GM12878 (cell line): Measurements from ENCODE around the gene SNTA1. TPM values are rescaled to one million over a fixed set of nuclear protein-coding genes. Genes with fewer than 3 reads are reported as not detected.
A peak's percentile ranks its signal among the peaks of the same experiment; 100 is the strongest.
"Not testable (repeated sequence)": the region's sequence is repeated elsewhere in the genome, so short reads cannot be mapped to it uniquely, and the experiment has no call there.

Experiments
- ATAC-seq: fragments of 200-7000 bp; cut with Tn5 transposase; 3 replicates; pipeline ENCODE4 v1.9.1; 2020; ENCODE audit warnings: mild to moderate bottlenecking, moderate library complexity
- BruUV-seq: library from RNA; stranded (reverse); fragments of 400-500 nt; replicated peaks from 2 replicates; lab custom pipeline; 2021; lab: Mats Ljungman, UMichigan
- CTCF ChIA-PET: fragments of 300-600 bp; sonication (Branson Sonifier 250); formaldehyde crosslinking; extraction: SDS; loops from one replicate; lab custom pipeline; 2021; ENCODE audit warnings: inconsistent platforms; lab: Yijun Ruan, JAX
- POLR2A ChIA-PET: fragments of 350-600 bp; formaldehyde crosslinking; extraction: SDS; loops from one replicate; lab custom pipeline; 2021; ENCODE audit warnings: inconsistent platforms; lab: Charles Lee
- RAD21 ChIA-PET: fragments of 300-600 bp; sonication (Branson Sonifier 250); formaldehyde crosslinking; loops from one replicate; lab custom pipeline; 2023; ENCODE audit warnings: antibody characterized with exemption; ENCODE audit not compliant: unreplicated experiment; lab: Charles Lee
- SMC1A ChIA-PET: fragments of 300-600 bp; sonication (Branson Sonifier 250); formaldehyde crosslinking; loops from one replicate; lab custom pipeline; 2023; ENCODE audit not compliant: unreplicated experiment, uncharacterized antibody; lab: Charles Lee
- DNase-seq: peaks from one replicate; pipeline ENCODE4 v3.0.0-alpha.2; 2011; ENCODE audit warnings: low read depth, low spot score
- FAIRE-seq: peaks from 3 replicates; lab custom pipeline; 2011; peaks lifted over from hg19 to GRCh38; lab: Jason Lieb, UNC
- H2AFZ ChIP-seq: 2 replicates; pipeline ENCODE4 v1.6.0; 2011; ENCODE audit warnings: low read depth, low read length, control low read depth; ENCODE audit not compliant: control insufficient read depth
- H3K27ac ChIP-seq: 2 replicates; pipeline ENCODE4 v1.5.1; 2011; ENCODE audit warnings: control low read depth; ENCODE audit not compliant: control insufficient read depth, insufficient read depth
- H3K27me3 ChIP-seq, 2 experiments: replicated peaks in 1 of 2; 2 replicates each; pipeline versions ENCODE4 v1.6.0 to v1.6.1; 2011; ENCODE audit warnings: low read length in 1 of 2; ENCODE audit not compliant: control insufficient read depth in 2 of 2, insufficient read depth in 2 of 2
- H3K36me3 ChIP-seq, 2 experiments: 2 replicates each; pipeline ENCODE4 v1.5.1; 2011; ENCODE audit warnings: low read length in 1 of 2; ENCODE audit not compliant: control insufficient read depth in 2 of 2, insufficient read depth in 2 of 2
- H3K4me1 ChIP-seq: 2 replicates; pipeline ENCODE4 v1.6.1; 2011; ENCODE audit warnings: mild to moderate bottlenecking, low read length, moderate library complexity, mixed read lengths; ENCODE audit not compliant: control insufficient read depth, insufficient read depth
- H3K4me2 ChIP-seq: 2 replicates; pipeline ENCODE4 v1.6.0; 2011; ENCODE audit warnings: control low read depth; ENCODE audit not compliant: control insufficient read depth, insufficient read depth
- H3K4me3 ChIP-seq: fragments of 200-600 bp; sonication (generic); 2 replicates; pipeline ENCODE4 v1.5.1; 2016
- H3K79me2 ChIP-seq: 2 replicates; pipeline ENCODE4 v1.6.0; 2011; ENCODE audit warnings: low read length; ENCODE audit not compliant: control insufficient read depth, insufficient read depth
- H3K9ac ChIP-seq: 2 replicates; pipeline ENCODE4 v1.8.0; 2011; ENCODE audit warnings: low read length, control low read depth, mixed read lengths; ENCODE audit not compliant: control insufficient read depth, insufficient read depth
- H3K9me3 ChIP-seq: replicated peaks from 3 replicates; pipeline ENCODE4 v1.5.1; 2011; ENCODE audit warnings: mild to moderate bottlenecking, low read length; ENCODE audit not compliant: control insufficient read depth, insufficient read depth
- H4K20me1 ChIP-seq: 2 replicates; pipeline ENCODE4 v1.6.0; 2011; ENCODE audit not compliant: control insufficient read depth, insufficient read depth
- CREB1 ChIP-seq: IDR thresholded peaks from 2 replicates; pipeline ENCODE4 v1.6.1; 2012; ENCODE audit warnings: low read depth, mild to moderate bottlenecking, inconsistent platforms
- EP300 ChIP-seq, 2 experiments: fragments of 150-350 bp in 1 of 2; IDR thresholded peaks; 2 replicates each; pipeline ENCODE4 v1.6.1; 2011 to 2012; ENCODE audit warnings: low read depth in 2 of 2, low read length in 2 of 2, borderline replicate concordance in 1 of 2, improper control_type of control experiment in 1 of 2, inconsistent platforms in 1 of 2; ENCODE audit not compliant: control insufficient read depth in 1 of 2
- MEF2B ChIP-seq: fragments of 450-650 bp; IDR thresholded peaks from 2 replicates; pipeline ENCODE4 v1.6.1; 2018; ENCODE audit warnings: mild to moderate bottlenecking, moderate library complexity; ENCODE audit not compliant: partially characterized antibody, poor library complexity, severe bottlenecking
- MTA2 ChIP-seq: fragments of 450-650 bp; IDR thresholded peaks from 2 replicates; pipeline ENCODE4 v1.6.1; 2016; ENCODE audit warnings: low read depth, mild to moderate bottlenecking, moderate library complexity
- MYC ChIP-seq: IDR thresholded peaks from 2 replicates; pipeline ENCODE4 v1.6.1; 2011; ENCODE audit warnings: mild to moderate bottlenecking, low read length, moderate library complexity, inconsistent platforms; ENCODE audit not compliant: insufficient read depth, insufficient replicate concordance, insufficient read length, severe bottlenecking
- NFYB ChIP-seq: IDR thresholded peaks from 2 replicates; pipeline ENCODE4 v1.6.1; 2011; ENCODE audit warnings: low read depth, mild to moderate bottlenecking, low read length, improper control_type of control experiment, moderate library complexity; ENCODE audit not compliant: insufficient read depth
- PAX8 ChIP-seq: fragments of 450-650 bp; IDR thresholded peaks from 2 replicates; pipeline ENCODE4 v1.6.1; 2017; ENCODE audit warnings: mild to moderate bottlenecking, moderate library complexity
- POLR2AphosphoS2 ChIP-seq: IDR thresholded peaks from 2 replicates; pipeline ENCODE4 v1.6.1; 2011; ENCODE audit warnings: low read depth, mild to moderate bottlenecking, low read length, improper control_type of control experiment, moderate library complexity
- SIN3A ChIP-seq: IDR thresholded peaks from 2 replicates; pipeline ENCODE4 v1.6.1; 2012; ENCODE audit warnings: low read depth, low read length, improper control_type of control experiment
- SMAD1 ChIP-seq: fragments of 450-650 bp; IDR thresholded peaks from 2 replicates; pipeline ENCODE4 v1.6.1; 2018; ENCODE audit warnings: mild to moderate bottlenecking, low read depth; ENCODE audit not compliant: partially characterized antibody
- SP1 ChIP-seq: IDR thresholded peaks from one replicate; pipeline ENCODE4 v1.6.1; 2011; ENCODE audit warnings: low read depth, low read length
- TBL1XR1 ChIP-seq: IDR thresholded peaks from 2 replicates; pipeline ENCODE4 v1.6.1; 2012; ENCODE audit warnings: low read depth, low read length, improper control_type of control experiment
- YY1 ChIP-seq: IDR thresholded peaks from 2 replicates; pipeline ENCODE4 v1.6.1; 2011; ENCODE audit warnings: low read depth, mild to moderate bottlenecking, low read length
- ZSCAN29 ChIP-seq: fragments of 450-650 bp; IDR thresholded peaks from 2 replicates; pipeline ENCODE4 v1.6.1; 2017; ENCODE audit warnings: mild to moderate bottlenecking, moderate library complexity
- WGBS: methylation state at CpG from one replicate; pipeline ENCODE4 v1.1.6; 2016; ENCODE audit warnings: low lambda C conversion rate; ENCODE audit not compliant: insufficient replicate concordance, insufficient coverage; ENCODE audit errors: missing lambda C conversion rate; 5-methylcytosine and 5-hydroxymethylcytosine counted together
- in situ Hi-C: fragments of 300-500 bp; cut with MboI; formaldehyde crosslinking; loops from 9 replicates; pipeline ENCODE4 v1.14.3; 2018; ENCODE audit warnings: mixed read lengths
- intact Hi-C: fragments of 100-400 bp; cut with micrococcal nuclease; formaldehyde crosslinking; loops from one replicate; pipeline ENCODE4 v1.14.2; 2022; ENCODE audit not compliant: unreplicated experiment
- polyA plus RNA-seq, 11 experiments: library from polyadenylated mRNA; depleted of rRNA in 4 of 11; unstranded in 6 of 11; stranded (reverse) in 5 of 11; fragments of >200 nt; fragmentation: Nextera tagmentation in 4 of 11; fragmentation: Illumina TruSeq in 1 of 11; extraction: Ambion mirVana in 4 of 11; extraction: Trizol in 1 of 11; gene quantifications; 1 replicate in 1 of 11; 2 replicates in 10 of 11; pipeline versions ENCODE4 v1.2.1 to v1.2.3, GENCODE V29; 2011 to 2016; ENCODE audit warnings: inconsistent platforms in 2 of 11, missing spikeins in 2 of 11, low read depth in 1 of 11
- total RNA-seq, 4 experiments: library from RNA; depleted of rRNA in 3 of 4; stranded (reverse); fragments of >200 nt in 3 of 4; fragmentation: Illumina TruSeq in 1 of 4; extraction: Trizol in 1 of 4; gene quantifications; 2 replicates each; pipeline versions ENCODE4 v1.2.1 to v1.2.3, GENCODE V29; 2013 to 2021
- TF ChIP-seq, protein P1 (sequence below): IDR thresholded peaks from 2 replicates; pipeline ENCODE4 v1.6.1; 2011; ENCODE audit warnings: mild to moderate bottlenecking, low read depth, low read length, moderate library complexity; ENCODE audit not compliant: insufficient replicate concordance
- TF ChIP-seq, protein P2 (sequence below): fragments of 450-650 bp; IDR thresholded peaks from 2 replicates; pipeline ENCODE4 v1.6.1; 2016; ENCODE audit warnings: mild to moderate bottlenecking

Gene SNTA1
- total and polyA plus RNA-seq, 10 of the 15 experiments (the other 5 are each of a cell fraction or from before 2014, with no cell fraction given) = 0.26 to 5.1 (median 1.8) TPM

DNA sequence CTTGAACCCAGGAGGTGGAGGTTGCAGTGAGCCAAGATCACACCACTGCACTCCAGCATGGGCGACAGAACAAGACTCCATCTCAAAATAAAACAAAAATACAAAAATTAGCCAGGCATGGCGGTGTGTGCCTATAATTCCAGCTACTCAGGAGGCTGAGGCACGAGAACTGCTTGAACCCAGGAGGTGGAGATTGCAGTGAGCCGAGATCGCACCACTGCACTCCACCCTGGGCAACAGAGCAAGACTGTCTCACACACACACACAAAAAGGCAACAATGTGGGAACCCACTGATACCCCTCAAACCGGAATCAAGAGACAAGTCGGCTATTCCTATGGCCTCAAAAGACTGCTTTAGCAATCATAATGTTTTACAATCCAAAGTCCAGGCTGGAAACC is 3.0 kb downstream of the SNTA1 start:
- H3K9ac ChIP-seq, DNase-seq, RAD21 ChIA-PET, H3K27ac ChIP-seq, H3K4me2 ChIP-seq, BruUV-seq, H3K4me3 ChIP-seq, SMC1A ChIA-PET, FAIRE-seq, H3K36me3 ChIP-seq, H3K9me3 ChIP-seq, intact Hi-C loops, H4K20me1 ChIP-seq, H3K79me2 ChIP-seq, in situ Hi-C loops, H3K27me3 ChIP-seq, H2AFZ ChIP-seq, POLR2A ChIA-PET, ATAC-seq: not testable (repeated sequence)
- H3K4me1 ChIP-seq = peaks cover 26% of the 10 kb centered on the region
- WGBS = 88% methylated on average over 7 of the region's 7 CpGs
- CTCF ChIA-PET = interaction anchor here (0.6 to 0.7 kb wide), 2 partner anchors 26 to 39 kb away, joined by 3 read pairs; no protein-coding TSS in a partner anchor

DNA sequence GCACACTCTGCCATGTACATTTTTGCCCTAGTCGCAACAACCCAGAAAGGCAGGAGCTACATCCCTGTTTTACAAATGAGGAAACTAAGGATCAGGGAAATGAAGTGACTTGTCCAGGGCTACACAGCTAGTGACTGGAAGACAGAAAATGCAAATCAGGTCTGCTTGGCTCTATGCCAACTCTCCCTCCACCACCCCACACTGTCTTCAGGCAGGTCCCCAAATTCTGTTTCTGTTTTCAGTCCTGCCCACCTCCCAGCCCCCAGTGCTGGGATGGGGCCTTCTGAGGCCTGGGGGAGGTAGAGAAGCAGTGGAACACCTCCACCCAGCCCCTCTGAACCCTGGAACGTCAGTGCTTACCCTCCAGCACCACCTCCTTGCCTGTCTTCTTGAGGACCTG is 5.1 kb downstream of the SNTA1 start:
- no peak overlapping the region for H3K9ac ChIP-seq
- H4K20me1 ChIP-seq = no peaks in the 10 kb centered on the region
- no peaks in the 10 kb centered on the region for H3K9me3 ChIP-seq
- no peak overlapping the region for H3K4me3 ChIP-seq
- H2AFZ ChIP-seq = no peak overlapping the region
- POLR2A ChIA-PET = no interaction called here
- in situ Hi-C loops = no loop called here
- H3K4me1 ChIP-seq = peaks cover 22% of the 10 kb centered on the region
- CTCF ChIA-PET = no interaction called here
- no peaks in the 10 kb centered on the region for H3K79me2 ChIP-seq
- RAD21 ChIA-PET = no interaction called here
- ATAC-seq = no peak
- 0 out of 2 replicates have a peak overlapping the region, but pooled peaks have one; percentile 7 for H3K4me2 ChIP-seq
- H3K27ac ChIP-seq = no peak overlapping the region
- no peak for DNase-seq
- FAIRE-seq = no peak
- SMC1A ChIA-PET = no interaction called here
- no TSS peak for BruUV-seq
- no peaks in the 10 kb centered on the region; a peak in 1 of 4 replicates for H3K27me3 ChIP-seq
- H3K36me3 ChIP-seq = no peaks in the 10 kb centered on the region
- intact Hi-C loops = no loop called here
- WGBS = 25% methylated on average over 2 of the region's 2 CpGs
- TF ChIP-seq MYC (no peak), EP300 (IDR thresholded peaks at IDR 0.05; ENCODE audit: borderline replicate concordance in 1 of 2, control insufficient read depth in 1 of 2, low read depth in 2 of 2, low read length in 2 of 2) (no peak), TBL1XR1 (no peak), NFYB (no peak), SP1 (no peak), ZSCAN29 (no peak), MEF2B (no peak), MTA2 (no peak), POLR2AphosphoS2 (no peak), SMAD1 (no peak), PAX8 (no peak), CREB1 (no peak), YY1 (no peak), SIN3A (no peak)
- TF ChIP-seq, protein P1, sequence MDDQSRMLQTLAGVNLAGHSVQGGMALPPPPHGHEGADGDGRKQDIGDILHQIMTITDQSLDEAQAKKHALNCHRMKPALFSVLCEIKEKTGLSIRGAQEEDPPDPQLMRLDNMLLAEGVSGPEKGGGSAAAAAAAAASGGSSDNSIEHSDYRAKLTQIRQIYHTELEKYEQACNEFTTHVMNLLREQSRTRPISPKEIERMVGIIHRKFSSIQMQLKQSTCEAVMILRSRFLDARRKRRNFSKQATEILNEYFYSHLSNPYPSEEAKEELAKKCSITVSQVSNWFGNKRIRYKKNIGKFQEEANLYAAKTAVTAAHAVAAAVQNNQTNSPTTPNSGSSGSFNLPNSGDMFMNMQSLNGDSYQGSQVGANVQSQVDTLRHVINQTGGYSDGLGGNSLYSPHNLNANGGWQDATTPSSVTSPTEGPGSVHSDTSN = no peak
- TF ChIP-seq, protein P2, sequence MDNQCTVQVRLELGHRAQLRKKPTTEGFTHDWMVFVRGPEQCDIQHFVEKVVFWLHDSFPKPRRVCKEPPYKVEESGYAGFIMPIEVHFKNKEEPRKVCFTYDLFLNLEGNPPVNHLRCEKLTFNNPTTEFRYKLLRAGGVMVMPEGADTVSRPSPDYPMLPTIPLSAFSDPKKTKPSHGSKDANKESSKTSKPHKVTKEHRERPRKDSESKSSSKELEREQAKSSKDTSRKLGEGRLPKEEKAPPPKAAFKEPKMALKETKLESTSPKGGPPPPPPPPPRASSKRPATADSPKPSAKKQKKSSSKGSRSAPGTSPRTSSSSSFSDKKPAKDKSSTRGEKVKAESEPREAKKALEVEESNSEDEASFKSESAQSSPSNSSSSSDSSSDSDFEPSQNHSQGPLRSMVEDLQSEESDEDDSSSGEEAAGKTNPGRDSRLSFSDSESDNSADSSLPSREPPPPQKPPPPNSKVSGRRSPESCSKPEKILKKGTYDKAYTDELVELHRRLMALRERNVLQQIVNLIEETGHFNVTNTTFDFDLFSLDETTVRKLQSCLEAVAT = no peak
